Naive thymus-derived CD4-positive, alpha-beta T cell (primary cell): ENCODE data around the gene RUSC2. TPM values are rescaled to one million over a fixed set of nuclear protein-coding genes. Genes with fewer than 3 reads are reported as not detected.
A peak's percentile ranks its signal among the peaks of the same experiment; 100 is the strongest.
"Not testable (repeated sequence)": the region's sequence is repeated elsewhere in the genome, so short reads cannot be mapped to it uniquely, and the experiment has no call there.

Experiments
- ATAC-seq: fragments of 150-1000 bp; cut with Tn5 transposase; 2 replicates; pipeline ENCODE4 v1.10.0; 2021; ENCODE audit warnings: mild to moderate bottlenecking, moderate library complexity
- CTCF ChIA-PET: fragments of 350-600 bp; sonication (Branson Sonifier 250); formaldehyde crosslinking; loops from one replicate; lab custom pipeline; 2021; ENCODE audit warnings: antibody characterized with exemption; lab: Charles Lee
- POLR2A ChIA-PET: fragments of 350-600 bp; sonication (Branson Sonifier 250); formaldehyde crosslinking; loops from one replicate; lab custom pipeline; 2021; ENCODE audit warnings: antibody characterized with exemption, inconsistent platforms; lab: Charles Lee
- DNase-seq, 9 donors: peaks; one replicate each; pipeline versions ENCODE4 v3.0.0 to v3.0.0-alpha.2; 2020 to 2022; ENCODE audit warnings: mixed read lengths in 1 of 9
- H3K27ac ChIP-seq: one replicate; pipeline ENCODE4 v1.7.0; 2013; ENCODE audit warnings: mild to moderate bottlenecking, low read depth, low read length, moderate library complexity
- H3K27me3 ChIP-seq, 2 donors: one replicate each; pipeline ENCODE4 v1.7.0; 2013; ENCODE audit warnings: low read length in 2 of 2, mild to moderate bottlenecking in 2 of 2, moderate library complexity in 2 of 2; ENCODE audit not compliant: control insufficient read depth in 2 of 2, insufficient read depth in 2 of 2
- H3K36me3 ChIP-seq, 3 experiments: 1 replicate in 2 of 3; 2 replicates in 1 of 3; pipeline ENCODE4 v1.7.0; 2013; ENCODE audit warnings: low read length in 3 of 3, mild to moderate bottlenecking in 3 of 3, moderate library complexity in 1 of 3; ENCODE audit not compliant: insufficient read depth in 3 of 3, control insufficient read depth in 2 of 3
- H3K4me1 ChIP-seq, 2 donors: one replicate each; pipeline ENCODE4 v1.7.0; 2013; ENCODE audit warnings: low read length in 2 of 2, mild to moderate bottlenecking in 2 of 2, moderate library complexity in 1 of 2; ENCODE audit not compliant: control insufficient read depth in 2 of 2, insufficient read depth in 2 of 2
- H3K4me3 ChIP-seq: 2 replicates; pipeline ENCODE4 v1.7.0; 2013; ENCODE audit warnings: mild to moderate bottlenecking, low read length
- H3K9me3 ChIP-seq, 3 experiments: 1 replicate in 2 of 3; 2 replicates in 1 of 3; pipeline ENCODE4 v1.7.0; 2013; ENCODE audit warnings: low read length in 3 of 3; ENCODE audit not compliant: control insufficient read depth in 2 of 3
- H3K27ac Mint-ChIP-seq, 9 donors: one replicate each; pipeline ENCODE4 v1.8.0; 2020 to 2022; ENCODE audit warnings: mixed read lengths in 9 of 9, mild to moderate bottlenecking in 8 of 9, moderate library complexity in 5 of 9, inconsistent platforms in 2 of 9
- H3K27me3 Mint-ChIP-seq, 5 donors: one replicate each; pipeline ENCODE4 v1.8.0; 2021 to 2022; ENCODE audit warnings: mixed read lengths in 5 of 5, mild to moderate bottlenecking in 1 of 5
- H3K36me3 Mint-ChIP-seq, 5 donors: one replicate each; pipeline ENCODE4 v1.8.0; 2020 to 2022; ENCODE audit warnings: mixed read lengths in 5 of 5, mild to moderate bottlenecking in 3 of 5, inconsistent platforms in 1 of 5
- H3K4me1 Mint-ChIP-seq, 7 donors: one replicate each; pipeline ENCODE4 v1.8.0; 2020 to 2022; ENCODE audit warnings: mixed read lengths in 7 of 7, mild to moderate bottlenecking in 3 of 7, inconsistent platforms in 1 of 7
- H3K4me3 Mint-ChIP-seq, 10 donors: one replicate each; pipeline ENCODE4 v1.8.0; 2020 to 2022; ENCODE audit warnings: mild to moderate bottlenecking in 10 of 10, mixed read lengths in 10 of 10, moderate library complexity in 6 of 10, inconsistent platforms in 2 of 10
- H3K9me3 Mint-ChIP-seq, 11 donors: one replicate each; pipeline ENCODE4 v1.8.0; 2020 to 2022; ENCODE audit warnings: mixed read lengths in 11 of 11, mild to moderate bottlenecking in 4 of 11, inconsistent platforms in 1 of 11, moderate library complexity in 1 of 11
- intact Hi-C, 2 donors: fragments of 100-400 bp; cut with micrococcal nuclease; formaldehyde crosslinking; loops; one replicate each; pipeline ENCODE4 v1.15.1; 2023
- polyA plus RNA-seq, 2 donors: library from polyadenylated mRNA; unstranded; fragments of 300-500 nt; fragmentation: Illumina TruSeq; gene quantifications; one replicate each; pipeline ENCODE4 v1.2.3, GENCODE V29; 2021
- total RNA-seq, 6 experiments: library from RNA in 5 of 6; stranded (reverse) in 5 of 6; gene quantifications; 1 replicate in 5 of 6; 2 replicates in 1 of 6; pipeline ENCODE4 v1.2.3 and lab custom pipeline; 2021 to 2026

Gene RUSC2
- total and polyA plus RNA-seq, 7 experiments from 2014 or later: 0.18 to 8.3 (median 3.7) TPM

DNA sequence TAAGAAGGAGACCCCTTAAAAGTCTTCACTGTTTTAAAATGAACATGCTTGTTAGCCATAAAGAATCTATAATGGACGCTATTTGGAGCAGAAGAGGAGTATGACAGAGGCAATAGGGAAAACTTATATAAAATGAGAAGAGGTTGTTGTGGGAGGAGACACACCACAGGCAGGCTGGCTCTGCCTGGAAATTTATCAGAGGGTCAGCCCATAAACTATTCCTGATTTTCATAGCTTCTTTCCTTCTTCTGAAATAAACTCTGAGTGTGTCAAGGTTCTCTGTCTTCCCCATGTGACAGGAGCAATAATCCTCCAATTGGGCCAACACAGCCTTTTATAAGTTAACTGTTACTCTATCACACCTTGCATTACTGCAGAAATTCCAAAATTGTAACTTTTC lies 19.6 kb upstream of the RUSC2 start:
- intact Hi-C loops: no loop called here
- H3K9me3 ChIP-seq: no peaks in the 10 kb centered on the region
- Mint-ChIP-seq H3K27me3 (peaks cover 11 to 50% (median 22%) of the 10 kb centered on the region in 5 donors), H3K4me1 (no peaks in the 10 kb centered on the region), H3K9me3 (no peaks in the 10 kb centered on the region), H3K36me3 (no peaks in the 10 kb centered on the region), H3K4me3 (no peak overlapping the region), H3K27ac (no peak overlapping the region)
- POLR2A ChIA-PET: no interaction called here
- no peaks in the 10 kb centered on the region for H3K27me3 ChIP-seq
- CTCF ChIA-PET: no interaction called here
- no peak for DNase-seq
- H3K36me3 ChIP-seq: no peaks in the 10 kb centered on the region
- H3K27ac ChIP-seq: no peak overlapping the region
- no peak overlapping the region for H3K4me3 ChIP-seq
- ATAC-seq: no peak
- no peaks in the 10 kb centered on the region for H3K4me1 ChIP-seq

DNA sequence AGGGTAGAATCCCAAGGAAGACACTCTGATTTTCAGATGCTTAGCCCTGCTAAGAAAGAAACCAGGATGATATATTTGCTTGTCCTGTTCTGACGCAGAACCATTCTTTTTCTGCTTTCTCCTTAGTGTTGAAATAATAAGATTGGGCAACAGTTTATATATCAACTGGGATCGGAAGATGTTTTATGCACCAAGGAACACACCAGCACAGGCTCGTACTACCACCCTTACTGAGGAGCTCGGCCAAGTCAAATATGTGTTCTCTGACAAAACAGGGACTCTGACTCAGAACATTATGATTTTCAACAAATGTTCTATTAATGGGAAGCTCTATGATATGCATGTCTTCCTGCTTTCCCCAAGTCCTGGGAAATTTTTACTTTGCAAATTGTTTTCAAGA lies 19.0 kb upstream of the RUSC2 start:
- ATAC-seq (no peak), DNase-seq (no peak)
- Mint-ChIP-seq H3K4me3 (no peak overlapping the region), H3K27ac (no peak overlapping the region), H3K27me3 (peaks cover 17 to 50% (median 23%) of the 10 kb centered on the region in 5 donors), H3K36me3 (no peaks in the 10 kb centered on the region), H3K9me3 (no peaks in the 10 kb centered on the region), H3K4me1 (no peaks in the 10 kb centered on the region)
- Histone ChIP-seq H3K36me3 (no peaks in the 10 kb centered on the region), H3K4me1 (no peaks in the 10 kb centered on the region), H3K9me3 (no peaks in the 10 kb centered on the region), H3K27me3 (no peaks in the 10 kb centered on the region), H3K4me3 (no peak overlapping the region), H3K27ac (no peak overlapping the region)
- POLR2A ChIA-PET: interaction anchor here (0.6 kb wide), 1 partner anchor 1823 kb away, joined by 3 read pairs; no protein-coding TSS in a partner anchor
- CTCF ChIA-PET: no interaction called here
- intact Hi-C loops: no loop called here

DNA sequence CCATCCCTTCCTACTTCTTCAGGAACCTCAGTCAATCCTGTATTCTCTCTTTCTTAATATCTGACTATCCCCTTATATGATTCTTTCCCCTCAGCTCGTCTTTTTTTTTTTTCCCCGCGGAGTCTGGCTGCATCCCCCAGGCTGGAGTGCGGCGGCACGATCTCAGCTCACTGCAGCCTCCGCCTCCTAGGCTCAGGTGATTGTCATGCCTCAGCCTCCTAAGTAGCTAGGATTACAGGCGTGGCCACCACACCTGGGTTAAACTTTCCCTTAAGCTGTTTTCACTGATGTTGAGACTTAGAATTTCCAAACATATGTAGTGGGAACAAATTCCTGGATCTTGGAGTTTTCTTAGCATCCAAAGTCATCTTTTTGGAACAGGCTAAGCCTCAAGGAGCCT lies 13.3 kb upstream of the RUSC2 start:
- peaks cover 0 to 2% (median 0%) of the 10 kb centered on the region in 11 donors for H3K9me3 Mint-ChIP-seq
- H3K4me3 Mint-ChIP-seq: no peak overlapping the region
- Histone ChIP-seq H3K27ac (no peak overlapping the region), H3K4me3 (no peak overlapping the region), H3K9me3 (no peaks in the 10 kb centered on the region), H3K27me3 (peaks cover 0 to 4% of the 10 kb centered on the region in 2 donors), H3K4me1 (no peaks in the 10 kb centered on the region), H3K36me3 (no peaks in the 10 kb centered on the region)
- ChIA-PET POLR2A (no interaction called here), CTCF (interaction anchor here (0.6 to 2.7 kb wide), 3 partner anchors 77 to 857 kb away, joined by 3 to 7 read pairs (median 7); no protein-coding TSS in a partner anchor)
- DNase-seq (no peak), ATAC-seq (no peak)
- no peaks in the 10 kb centered on the region for H3K36me3 Mint-ChIP-seq
- H3K27me3 Mint-ChIP-seq: peaks cover 0 to 33% (median 28%) of the 10 kb centered on the region in 5 donors
- intact Hi-C loops: loop anchor here in 1 of 2 donors (5.0 kb wide), 1 partner anchor 774 kb away; no protein-coding TSS in a partner anchor
- no peak overlapping the region for H3K27ac Mint-ChIP-seq
- H3K4me1 Mint-ChIP-seq: no peaks in the 10 kb centered on the region

DNA sequence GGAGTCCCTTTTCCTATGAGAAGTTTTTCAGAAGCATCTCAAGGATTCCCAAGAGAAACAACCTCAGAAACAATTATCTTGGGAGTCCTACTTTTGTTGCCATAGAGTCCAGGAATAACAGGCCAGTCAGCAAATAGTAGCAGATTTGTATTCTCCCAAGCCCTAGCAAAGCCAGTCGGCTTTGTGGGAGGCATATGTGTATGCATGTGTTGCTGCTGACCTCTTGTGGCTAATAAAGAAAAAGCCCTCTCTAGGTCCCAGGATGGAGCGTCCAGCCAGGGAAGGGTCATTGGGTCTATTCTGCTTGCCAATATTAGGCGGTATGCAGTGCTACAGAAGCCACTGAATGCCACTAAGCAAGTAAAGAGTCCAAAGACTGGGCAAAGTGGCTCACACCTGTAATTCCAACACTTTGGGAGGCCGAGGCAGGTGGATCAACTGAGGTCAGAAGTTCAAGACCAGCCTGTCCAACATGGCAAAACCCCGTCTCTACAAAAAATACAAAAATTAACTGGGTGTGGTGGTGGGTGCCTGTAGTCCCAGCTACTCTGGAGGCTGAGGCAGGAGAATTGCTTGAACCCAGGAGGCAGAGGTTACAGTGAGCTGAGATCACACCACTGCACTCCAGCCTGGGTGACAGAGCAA lies 12.6 kb upstream of the RUSC2 start:
- CTCF ChIA-PET: interaction anchor here (0.9 to 2.7 kb wide), 3 partner anchors 76 to 493 kb away, joined by 3 to 7 read pairs (median 3); no protein-coding TSS in a partner anchor
- H3K27me3 Mint-ChIP-seq: peaks cover 0 to 33% (median 28%) of the 10 kb centered on the region in 5 donors
- H3K36me3 ChIP-seq, H3K4me3 Mint-ChIP-seq, H3K36me3 Mint-ChIP-seq, H3K27ac Mint-ChIP-seq, H3K9me3 Mint-ChIP-seq, H3K4me1 Mint-ChIP-seq, H3K4me1 ChIP-seq, H3K4me3 ChIP-seq, H3K9me3 ChIP-seq, POLR2A ChIA-PET, H3K27me3 ChIP-seq, H3K27ac ChIP-seq: not testable (repeated sequence)
- intact Hi-C loops: loop anchor here (1.0 to 5.0 kb wide), 5 partner anchors 361 to 775 kb away; no protein-coding TSS in a partner anchor
- ATAC-seq (peak; percentile 81), DNase-seq (peak in 5 of 9 donors; percentile 16 to 40 (median 25))

DNA sequence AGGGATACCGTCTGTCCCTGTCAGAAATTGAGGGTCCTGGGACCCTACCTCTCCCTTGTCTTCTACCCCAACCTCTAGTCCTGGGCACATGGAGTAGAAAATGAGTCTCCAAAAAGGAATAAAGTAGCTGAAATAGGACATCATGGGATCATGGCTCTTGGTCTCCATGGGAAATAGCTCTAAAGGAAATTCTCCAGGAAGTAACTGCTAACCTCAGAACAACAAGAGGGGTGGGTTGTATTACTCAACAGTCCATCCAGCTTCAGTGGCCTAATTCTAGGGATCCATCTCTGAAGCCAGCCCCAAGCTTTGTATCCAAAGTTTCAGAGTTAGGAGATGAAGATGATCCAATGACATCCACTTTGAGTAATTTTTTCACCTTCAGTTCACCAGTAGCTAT lies 11.0 kb upstream of the RUSC2 start:
- ChIA-PET CTCF (interaction anchor here (0.7 to 2.7 kb wide), 4 partner anchors 75 to 579 kb away, joined by 3 to 7 read pairs (median 3); partner anchors contain the start of gene ATOSB), POLR2A (no interaction called here)
- Mint-ChIP-seq H3K27ac (no peak overlapping the region), H3K27me3 (peaks cover 0 to 29% (median 23%) of the 10 kb centered on the region in 5 donors), H3K4me3 (no peak overlapping the region), H3K36me3 (no peaks in the 10 kb centered on the region), H3K4me1 (no peaks in the 10 kb centered on the region), H3K9me3 (peaks cover 0 to 2% (median 0%) of the 10 kb centered on the region in 11 donors)
- Histone ChIP-seq H3K9me3 (no peaks in the 10 kb centered on the region), H3K27ac (no peak overlapping the region), H3K4me3 (no peak overlapping the region), H3K27me3 (peaks cover 0 to 4% of the 10 kb centered on the region in 2 donors), H3K4me1 (no peaks in the 10 kb centered on the region), H3K36me3 (no peaks in the 10 kb centered on the region)
- DNase-seq (no peak), ATAC-seq (no peak)
- intact Hi-C loops: loop anchor here in 1 of 2 donors (5.0 kb wide), 1 partner anchor 777 kb away; no protein-coding TSS in a partner anchor

DNA sequence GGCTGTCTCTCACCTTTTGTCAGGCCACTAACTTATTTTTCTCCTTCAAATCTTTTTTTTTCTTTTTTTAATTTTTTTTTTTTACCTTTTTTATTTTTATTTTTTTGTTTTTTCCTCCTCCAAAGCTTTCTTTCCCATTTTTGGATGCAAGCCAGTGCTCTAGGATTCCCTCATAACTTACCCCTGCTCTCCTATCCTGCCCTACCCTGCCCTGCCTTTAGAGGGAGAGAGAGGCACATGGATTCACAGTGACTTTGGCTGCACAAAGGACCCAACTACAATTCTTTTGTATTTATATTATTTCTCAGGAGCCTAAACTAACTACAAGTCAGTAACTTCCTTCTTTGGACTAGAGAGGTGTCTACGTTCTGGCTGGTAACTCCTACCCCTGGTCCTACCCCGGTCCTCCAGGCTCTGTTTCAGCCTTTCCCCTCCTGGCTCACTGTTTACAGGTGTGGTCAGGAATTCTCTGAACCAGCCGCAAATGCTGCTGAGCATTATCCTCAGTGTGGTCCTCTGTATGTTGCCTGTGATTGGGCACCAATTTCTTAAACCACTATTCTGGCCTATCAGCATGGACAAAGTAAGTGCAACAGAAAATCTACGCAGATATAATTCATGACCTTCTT lies 8.4 kb upstream of the RUSC2 start:
- peaks cover 0 to 4% of the 10 kb centered on the region in 2 donors for H3K27me3 ChIP-seq
- H3K4me3 ChIP-seq: no peak overlapping the region
- H3K36me3 ChIP-seq: no peaks in the 10 kb centered on the region
- H3K4me1 ChIP-seq: no peaks in the 10 kb centered on the region
- H3K27ac ChIP-seq: no peak overlapping the region
- H3K36me3 Mint-ChIP-seq: no peaks in the 10 kb centered on the region
- H3K9me3 Mint-ChIP-seq: peaks cover 0 to 1% (median 0%) of the 10 kb centered on the region in 11 donors
- H3K9me3 ChIP-seq: no peaks in the 10 kb centered on the region
- no peak overlapping the region for H3K4me3 Mint-ChIP-seq
- ATAC-seq: peak; percentile 68
- H3K27ac Mint-ChIP-seq: no peak overlapping the region
- H3K27me3 Mint-ChIP-seq: peaks cover 0 to 15% (median 8%) of the 10 kb centered on the region in 5 donors
- H3K4me1 Mint-ChIP-seq: no peaks in the 10 kb centered on the region
- POLR2A ChIA-PET: interaction anchor here (0.6 to 0.8 kb wide), 2 partner anchors 14 to 23 kb away, joined by 3 to 4 read pairs; no protein-coding TSS in a partner anchor
- intact Hi-C loops: loop anchor here (1.0 to 10.0 kb wide), 3 partner anchors 73 to 401 kb away; partner anchors contain the start of genes CREB3 (in 1 of the 2) and TLN1 (in 1 of the 2)
- peak in 3 of 9 donors; percentile 14 to 38 (median 19) for DNase-seq
- CTCF ChIA-PET: interaction anchor here (0.6 to 0.8 kb wide), 2 partner anchors 72 to 401 kb away, joined by 3 read pairs; no protein-coding TSS in a partner anchor
